Measurements from ENCODE around the gene CCDC195. TPM values are rescaled to one million over a fixed set of nuclear protein-coding genes. Genes with fewer than 3 reads are reported as not detected.

CCDC195 gene
- total RNA-seq, 1 donor: not detected

GRCh38 chr2:224671731-224672130 is 44.4 kb downstream of the CCDC195 start:
- H3K36me3 ChIP-seq (ENCODE audit: insufficient read depth, low read length): no peaks in the 10 kb centered on the region
- H2AFZ ChIP-seq (ENCODE audit: low read length): no peak overlapping the region
- no peak overlapping the region for H3K27ac ChIP-seq (ENCODE audit: low read depth, low read length)
- no peaks in the 10 kb centered on the region for H3K9me3 ChIP-seq (ENCODE audit: low read depth, low read length)
- H3K4me2 ChIP-seq (ENCODE audit: insufficient read depth, low read length): no peak overlapping the region
- DNase-seq (ENCODE audit: insufficient read length, low spot score, missing footprints): no peak
- no peaks in the 10 kb centered on the region for H4K20me1 ChIP-seq (ENCODE audit: insufficient read depth, low read length)
- no peaks in the 10 kb centered on the region for H3K4me1 ChIP-seq (ENCODE audit: insufficient read depth, low read length)
- no peaks in the 10 kb centered on the region for H3K79me2 ChIP-seq (ENCODE audit: insufficient read depth, low read length)
- TF ChIP-seq CTCF (IDR thresholded peaks at IDR 0.05; ENCODE audit: extremely low read depth, low read depth, low read length): no peak
- H3K27me3 ChIP-seq (ENCODE audit: insufficient read depth, low read length): no peaks in the 10 kb centered on the region
- H3K4me3 ChIP-seq (ENCODE audit: insufficient read depth, low read length): no peak overlapping the region

- H3K9me3 ChIP-seq (ENCODE audit: low read depth, low read length): no peaks in the 10 kb centered on the region
- H3K4me1 ChIP-seq (ENCODE audit: insufficient read depth, low read length): no peaks in the 10 kb centered on the region
- H3K27me3 ChIP-seq (ENCODE audit: insufficient read depth, low read length): no peaks in the 10 kb centered on the region
- no peaks in the 10 kb centered on the region for H4K20me1 ChIP-seq (ENCODE audit: insufficient read depth, low read length)
- no peak overlapping the region for H3K27ac ChIP-seq (ENCODE audit: low read depth, low read length)
- H3K36me3 ChIP-seq (ENCODE audit: insufficient read depth, low read length): no peaks in the 10 kb centered on the region
- H3K4me2 ChIP-seq (ENCODE audit: insufficient read depth, low read length): no peak overlapping the region
- no peak overlapping the region for H2AFZ ChIP-seq (ENCODE audit: low read length)
- H3K4me3 ChIP-seq (ENCODE audit: insufficient read depth, low read length): no peak overlapping the region
- H3K79me2 ChIP-seq (ENCODE audit: insufficient read depth, low read length): no peaks in the 10 kb centered on the region
- no peak for DNase-seq (ENCODE audit: insufficient read length, low spot score, missing footprints)
- TF ChIP-seq CTCF (IDR thresholded peaks at IDR 0.05; ENCODE audit: extremely low read depth, low read depth, low read length): no peak
Measured at GRCh38 chr2:224670203-224670602, 46.0 kb downstream of the CCDC195 start.

- H3K4me1 ChIP-seq (ENCODE audit: insufficient read depth, low read length): no peaks in the 10 kb centered on the region
- H3K79me2 ChIP-seq (ENCODE audit: insufficient read depth, low read length): no peaks in the 10 kb centered on the region
- DNase-seq (ENCODE audit: insufficient read length, low spot score, missing footprints): no peak
- H4K20me1 ChIP-seq (ENCODE audit: insufficient read depth, low read length): no peaks in the 10 kb centered on the region
- no peaks in the 10 kb centered on the region for H3K36me3 ChIP-seq (ENCODE audit: insufficient read depth, low read length)
- no peaks in the 10 kb centered on the region for H3K9me3 ChIP-seq (ENCODE audit: low read depth, low read length)
- H3K4me3 ChIP-seq (ENCODE audit: insufficient read depth, low read length): no peak overlapping the region
- no peaks in the 10 kb centered on the region for H3K27me3 ChIP-seq (ENCODE audit: insufficient read depth, low read length)
- H3K27ac ChIP-seq (ENCODE audit: low read depth, low read length): no peak overlapping the region
- TF ChIP-seq CTCF (IDR thresholded peaks at IDR 0.05; ENCODE audit: extremely low read depth, low read depth, low read length): no peak
- H2AFZ ChIP-seq (ENCODE audit: low read length): no peak overlapping the region
- no peak overlapping the region for H3K4me2 ChIP-seq (ENCODE audit: insufficient read depth, low read length)
Measured at GRCh38 chr2:224669449-224669848, 46.7 kb downstream of the CCDC195 start.

GRCh38 chr2:224668123-224668909 is 47.8 kb downstream of the CCDC195 start:
- H3K27me3 ChIP-seq (ENCODE audit: insufficient read depth, low read length): no peaks in the 10 kb centered on the region

More at GRCh38 chr2:224668123-224668909, 47.8 kb downstream of the CCDC195 start:
- H3K36me3 ChIP-seq (ENCODE audit: insufficient read depth, low read length): no peaks in the 10 kb centered on the region
- H3K9me3 ChIP-seq (ENCODE audit: low read depth, low read length): no peaks in the 10 kb centered on the region
- peak overlapping the region; percentile 21 for H2AFZ ChIP-seq (ENCODE audit: low read length)
- no peak for DNase-seq (ENCODE audit: insufficient read length, low spot score, missing footprints)
- no peaks in the 10 kb centered on the region for H4K20me1 ChIP-seq (ENCODE audit: insufficient read depth, low read length)
- H3K4me1 ChIP-seq (ENCODE audit: insufficient read depth, low read length): no peaks in the 10 kb centered on the region
- TF ChIP-seq CTCF (IDR thresholded peaks at IDR 0.05; ENCODE audit: extremely low read depth, low read depth, low read length): no peak
- no peak overlapping the region for H3K4me2 ChIP-seq (ENCODE audit: insufficient read depth, low read length)
- H3K4me3 ChIP-seq (ENCODE audit: insufficient read depth, low read length): no peak overlapping the region
- H3K79me2 ChIP-seq (ENCODE audit: insufficient read depth, low read length): no peaks in the 10 kb centered on the region
- no peak overlapping the region for H3K27ac ChIP-seq (ENCODE audit: low read depth, low read length)
